K562 (cell line): ENCODE results near the gene BIRC7. TPM values are rescaled to one million over a fixed set of nuclear protein-coding genes. Genes with fewer than 3 reads are reported as not detected.
A peak's percentile ranks its signal among the peaks of the same experiment; 100 is the strongest.

Experiments used
- ATAC-seq: fragments of 200-7000 bp; cut with Tn5 transposase; 3 replicates; pipeline ENCODE4 v1.9.1; 2020; ENCODE audit warnings: moderate library complexity
- BruUV-seq: library from RNA; stranded (reverse); fragments of 400-500 nt; replicated peaks from 2 replicates; lab custom pipeline; 2021; lab: Mats Ljungman, UMichigan
- CTCF ChIA-PET: fragments of 300-600 bp; formaldehyde crosslinking; extraction: SDS; loops from one replicate; lab custom pipeline; 2021; ENCODE audit warnings: low intra/inter-chr PET ratio; lab: Yijun Ruan, JAX
- POLR2A ChIA-PET: fragments of 300-600, 350-650 bp; sonication (Branson Sonifier 250); formaldehyde crosslinking; extraction: SDS; loops from one replicate; lab custom pipeline; 2021; ENCODE audit warnings: antibody characterized with exemption, inconsistent platforms; lab: Yijun Ruan, JAX
- DNase-seq, 4 experiments: peaks; one replicate each; pipeline versions ENCODE4 v3.0.0 to v3.0.0-alpha.2; 2011 to 2018; ENCODE audit warnings: low spot score in 3 of 4, mixed read lengths in 3 of 4; ENCODE audit errors: extremely low read depth in 1 of 4
- FAIRE-seq: peaks from 2 replicates; lab custom pipeline; 2011; peaks lifted over from hg19 to GRCh38; lab: Jason Lieb, UNC
- H2AFZ ChIP-seq: 2 replicates; pipeline ENCODE4 v1.6.0; 2011; ENCODE audit warnings: low read depth, low read length, control low read depth, inconsistent platforms
- H3K27ac ChIP-seq: fragments of 200-600 bp; 3 replicates; pipeline ENCODE4 v1.8.0; 2011; ENCODE audit warnings: low read depth, mild to moderate bottlenecking, control low read depth, inconsistent platforms, low read length, moderate library complexity, mixed read lengths; ENCODE audit errors: extremely low read depth
- H3K27me3 ChIP-seq, 2 experiments: fragments of 300-600 bp in 1 of 2; 2 replicates in 1 of 2; 3 replicates in 1 of 2; pipeline versions ENCODE4 v1.6.0 to v1.8.0; 2011; ENCODE audit warnings: inconsistent platforms in 2 of 2, low read length in 2 of 2, mild to moderate bottlenecking in 1 of 2, mixed read lengths in 1 of 2, moderate library complexity in 1 of 2; ENCODE audit not compliant: control insufficient read depth in 2 of 2, insufficient read depth in 2 of 2
- H3K36me3 ChIP-seq: fragments of 300-600 bp; 3 replicates; pipeline ENCODE4 v1.8.0; 2011; ENCODE audit warnings: mild to moderate bottlenecking, low read length, inconsistent platforms; ENCODE audit not compliant: control insufficient read depth, insufficient read depth
- H3K4me1 ChIP-seq, 2 experiments: fragments of 200-600 bp in 1 of 2; replicated peaks in 1 of 2; 2 replicates in 1 of 2; 3 replicates in 1 of 2; pipeline versions ENCODE4 v1.5.1 to v1.8.0; 2011; ENCODE audit warnings: inconsistent platforms in 2 of 2, low read length in 2 of 2, mild to moderate bottlenecking in 1 of 2, mixed read lengths in 1 of 2, moderate library complexity in 1 of 2; ENCODE audit not compliant: control insufficient read depth in 2 of 2, insufficient read depth in 2 of 2
- H3K4me2 ChIP-seq: 2 replicates; pipeline ENCODE4 v1.6.1; 2011; ENCODE audit warnings: low read length, control low read depth, inconsistent platforms, mixed read lengths; ENCODE audit not compliant: insufficient read depth
- H3K4me3 ChIP-seq: fragments of 200-600 bp; sonication (generic), shearing (Covaris generic); 2 replicates; pipeline ENCODE4 v1.5.1; 2016; ENCODE audit warnings: control low read depth, inconsistent platforms
- H3K79me2 ChIP-seq: fragments of 200-600 bp; 3 replicates; pipeline ENCODE4 v1.8.0; 2011; ENCODE audit warnings: low read length, inconsistent platforms; ENCODE audit not compliant: control insufficient read depth, insufficient read depth
- H3K9ac ChIP-seq, 2 experiments: 2 replicates each; pipeline versions ENCODE4 v1.6.0 to v1.6.1; 2011; ENCODE audit warnings: low read depth in 2 of 2, low read length in 2 of 2, control low read depth in 1 of 2, inconsistent platforms in 1 of 2, mild to moderate bottlenecking in 1 of 2, mixed read lengths in 1 of 2; ENCODE audit not compliant: insufficient read depth in 1 of 2
- H3K9me1 ChIP-seq: one replicate; pipeline ENCODE4 v1.6.0; 2011; ENCODE audit warnings: inconsistent platforms, mild to moderate bottlenecking, low read length, moderate library complexity; ENCODE audit not compliant: control insufficient read depth, insufficient read depth
- H3K9me3 ChIP-seq: replicated peaks from 2 replicates; pipeline ENCODE4 v1.5.1; 2011; ENCODE audit warnings: low read depth, low read length, inconsistent platforms; ENCODE audit not compliant: control insufficient read depth, insufficient read depth
- H4K20me1 ChIP-seq: replicated peaks from 2 replicates; pipeline ENCODE4 v1.6.1; 2011; ENCODE audit warnings: low read length, inconsistent platforms, mixed read lengths; ENCODE audit not compliant: control insufficient read depth, insufficient read depth
- BCLAF1 ChIP-seq, 2 experiments: fragments of 450-650 bp in 1 of 2; IDR thresholded peaks; 2 replicates each; pipeline ENCODE4 v1.6.1; 2011 to 2017; ENCODE audit warnings: low read depth in 2 of 2, antibody characterized with exemption in 1 of 2, borderline replicate concordance in 1 of 2, low read length in 1 of 2, mild to moderate bottlenecking in 1 of 2, mixed read lengths in 1 of 2; ENCODE audit not compliant: control insufficient read depth in 1 of 2
- CBFA2T2 ChIP-seq: fragments of 450-650 bp; conservative IDR thresholded peaks from 2 replicates; pipeline ENCODE4 v1.6.1; 2017; ENCODE audit warnings: mild to moderate bottlenecking
- CTBP1 ChIP-seq: fragments of 450-650 bp; IDR thresholded peaks from 2 replicates; pipeline ENCODE4 v1.6.1; 2016; ENCODE audit warnings: borderline replicate concordance
- MTA1 ChIP-seq: fragments of 450-650 bp; IDR thresholded peaks from 2 replicates; pipeline ENCODE4 v1.6.1; 2017; ENCODE audit warnings: borderline replicate concordance
- MYNN ChIP-seq, 2 experiments: sonication (generic); formaldehyde crosslinking in 1 of 2; IDR thresholded peaks; 2 replicates each; pipeline versions ENCODE4 v1.5.0 to v1.6.1; 2016 to 2020; ENCODE audit warnings: antibody characterized with exemption in 1 of 2, missing genetic modification reagents in 1 of 2
- NFIX ChIP-seq: fragments of 250-450 bp; sonication (Bioruptor Pico); IDR thresholded peaks from 2 replicates; pipeline ENCODE4 v1.4.0; 2020; ENCODE audit warnings: low read depth, mild to moderate bottlenecking, moderate library complexity
- PCBP2 ChIP-seq: fragments of 200-400 bp; formaldehyde crosslinking; IDR thresholded peaks from 2 replicates; pipeline ENCODE4 v1.6.1; 2018; ENCODE audit warnings: low read length, low read depth, mild to moderate bottlenecking, moderate library complexity; ENCODE audit not compliant: poor library complexity, severe bottlenecking
- PHTF2 ChIP-seq: fragments of 250-450 bp; sonication (Bioruptor Pico); IDR thresholded peaks from 2 replicates; pipeline ENCODE4 v1.5.0; 2021; ENCODE audit warnings: mild to moderate bottlenecking
- RFX7 ChIP-seq: fragments of 250-450 bp; sonication (Bioruptor Pico); IDR thresholded peaks from 2 replicates; pipeline ENCODE4 v1.5.1; 2021; ENCODE audit warnings: mild to moderate bottlenecking
- SMARCA4 ChIP-seq: fragments of 450-650 bp; IDR thresholded peaks from 2 replicates; pipeline ENCODE4 v1.6.1; 2016
- SOX6 ChIP-seq: fragments of 450-650 bp; IDR thresholded peaks from 2 replicates; pipeline ENCODE4 v1.6.1; 2014; ENCODE audit warnings: mild to moderate bottlenecking
- TEAD2 ChIP-seq: fragments of 450-650 bp; IDR thresholded peaks from 2 replicates; pipeline ENCODE4 v1.6.1; 2016; ENCODE audit warnings: missing genetic modification characterization, control low read depth, missing compliant biosample characterization
- TGIF2 ChIP-seq: sonication (generic); formaldehyde crosslinking; IDR thresholded peaks from 2 replicates; pipeline ENCODE4 v1.8.1; 2022; ENCODE audit warnings: mild to moderate bottlenecking, missing genetic modification reagents, moderate library complexity
- ZBTB1 ChIP-seq: sonication (generic); formaldehyde crosslinking; IDR thresholded peaks from 2 replicates; pipeline ENCODE4 v1.8.1; 2023; ENCODE audit warnings: missing genetic modification reagents, low read depth, mild to moderate bottlenecking, borderline replicate concordance
- ZNF764 ChIP-seq: fragments of 250-450 bp; sonication (Bioruptor Pico); IDR thresholded peaks from 2 replicates; pipeline ENCODE4 v1.4.0; 2020; ENCODE audit warnings: low read depth, mild to moderate bottlenecking, moderate library complexity
- ZSCAN29 ChIP-seq: fragments of 450-650 bp; IDR thresholded peaks from 2 replicates; pipeline ENCODE4 v1.6.1; 2017
- WGBS: fragments of 100-300 bp; shearing (Covaris generic); methylation state at CpG from one replicate; pipeline ENCODE4 v1.1.6; 2016; ENCODE audit warnings: low coverage, mixed read lengths; ENCODE audit not compliant: insufficient coverage; ENCODE audit errors: missing lambda C conversion rate; 5-methylcytosine and 5-hydroxymethylcytosine counted together
- in situ Hi-C: fragments of 300-500 bp; cut with MboI; formaldehyde crosslinking; loops from 4 replicates; pipeline ENCODE4 v1.15.0; 2018; ENCODE audit warnings: inconsistent platforms, mixed read lengths
- intact Hi-C: fragments of 100-400 bp; cut with micrococcal nuclease; formaldehyde crosslinking; loops from 2 replicates; pipeline ENCODE4 v1.14.2; 2022
- polyA plus RNA-seq, 8 experiments: library from polyadenylated mRNA; depleted of rRNA in 4 of 8; stranded (reverse) in 5 of 8; unstranded in 3 of 8; fragments of >200 nt; fragmentation: Nextera tagmentation in 2 of 8; fragmentation: Illumina TruSeq in 1 of 8; extraction: Ambion mirVana in 2 of 8; extraction: Trizol in 1 of 8; gene quantifications; 2 replicates each; pipeline versions ENCODE4 v1.2.1 to v1.2.3, GENCODE V29; 2011 to 2014; ENCODE audit warnings: inconsistent platforms in 1 of 8, missing spikeins in 1 of 8
- total RNA-seq, 7 experiments: library from RNA; depleted of rRNA in 6 of 7; stranded (reverse); fragments of >200 nt in 6 of 7; fragmentation: Illumina TruSeq in 2 of 7; extraction: Trizol in 2 of 7; gene quantifications; 2 replicates each; pipeline versions ENCODE4 v1.2.1 to v1.2.3, GENCODE V29; 2011 to 2021; ENCODE audit warnings: low replicate concordance in 1 of 7
- TF ChIP-seq, protein P1 (sequence below), 2 experiments: fragments of 200-800 bp in 1 of 2; sonication (Bioruptor generic) in 1 of 2; sonication (generic) in 1 of 2; formaldehyde crosslinking in 1 of 2; IDR thresholded peaks in 1 of 2; conservative IDR thresholded peaks in 1 of 2; 2 replicates each; pipeline versions ENCODE4 v1.5.0 to v1.6.1; 2016 to 2020; ENCODE audit warnings: missing compliant biosample characterization in 1 of 2, missing genetic modification characterization in 1 of 2, missing genetic modification reagents in 1 of 2

BIRC7 gene
- total and polyA plus RNA-seq, 9 of the 15 experiments (the other 6 are each of a cell fraction or from before 2014, with no cell fraction given), result 0.14 to 0.19 (median 0.16) TPM; not detected in 5

- Histone ChIP-seq H2AFZ (no peak overlapping the region), H3K9ac (peak overlapping the region; percentile 18 to 88; a peak in 3 of 4 replicates), H3K9me3 (no peaks in the 10 kb centered on the region), H3K27me3 (peaks cover 0 to 4% of the 10 kb centered on the region in 2 experiments; a peak in 1 of 5 replicates), H3K4me1 (peaks cover 17 to 34% of the 10 kb centered on the region in 2 experiments; a peak in 4 of 5 replicates), H3K4me2 (peak overlapping the region; percentile 93), H3K4me3 (peak overlapping the region; percentile 90), H3K9me1 (no peaks in the 10 kb centered on the region), H4K20me1 (peaks cover 11% of the 10 kb centered on the region), H3K79me2 (peaks cover 61% of the 10 kb centered on the region), H3K36me3 (peaks cover 55% of the 10 kb centered on the region), H3K27ac (peak overlapping the region; percentile 82; the same call in 1 of the 3 replicates)
- DNase-seq (no peak), ATAC-seq (no peak), FAIRE-seq (no peak)
- intact Hi-C loops, result no loop called here
- CTCF ChIA-PET, result no interaction called here
- POLR2A ChIA-PET, result interaction anchor here (0.6 to 2.3 kb wide), 7 partner anchors 9 to 28 kb away, joined by 3 to 11 read pairs (median 5); no protein-coding TSS in a partner anchor
- in situ Hi-C loops, result no loop called here
- WGBS, result 11% methylated on average over 6 of the region's 6 CpGs
- BruUV-seq, result no TSS peak
- TF ChIP-seq MTA1, result no peak
- no peak for TF ChIP-seq NFIX (CRISPR knock-in tag)
- TF ChIP-seq ZBTB1 (CRISPR knock-in tag), result no peak
- TF ChIP-seq CTBP1, result peak; percentile 44; the same call in 1 of the 2 replicates
- no peak for TF ChIP-seq PCBP2
- no peak for TF ChIP-seq BCLAF1 (IDR thresholded peaks at IDR 0.05; ENCODE audit: borderline replicate concordance in 1 of 2, control insufficient read depth in 1 of 2, low read depth in 2 of 2, low read length in 1 of 2)
- TF ChIP-seq MYNN (IDR thresholded peaks at IDR 0.05), result no peak
- TF ChIP-seq MYNN (CRISPR knock-in tag; IDR thresholded peaks at IDR 0.05), result no peak
- no peak for TF ChIP-seq ZSCAN29
- TF ChIP-seq, protein P1, sequence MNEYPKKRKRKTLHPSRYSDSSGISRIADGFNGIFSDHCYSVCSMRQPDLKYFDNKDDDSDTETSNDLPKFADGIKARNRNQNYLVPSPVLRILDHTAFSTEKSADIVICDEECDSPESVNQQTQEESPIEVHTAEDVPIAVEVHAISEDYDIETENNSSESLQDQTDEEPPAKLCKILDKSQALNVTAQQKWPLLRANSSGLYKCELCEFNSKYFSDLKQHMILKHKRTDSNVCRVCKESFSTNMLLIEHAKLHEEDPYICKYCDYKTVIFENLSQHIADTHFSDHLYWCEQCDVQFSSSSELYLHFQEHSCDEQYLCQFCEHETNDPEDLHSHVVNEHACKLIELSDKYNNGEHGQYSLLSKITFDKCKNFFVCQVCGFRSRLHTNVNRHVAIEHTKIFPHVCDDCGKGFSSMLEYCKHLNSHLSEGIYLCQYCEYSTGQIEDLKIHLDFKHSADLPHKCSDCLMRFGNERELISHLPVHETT (CRISPR knock-in tag; conservative IDR thresholded peaks at IDR 0.05 in 1 of 2, IDR thresholded peaks at IDR 0.05 in 1 of 2), result no peak
- TF ChIP-seq SOX6, result peak; percentile 89
- no peak for TF ChIP-seq PHTF2 (CRISPR knock-in tag)
- TF ChIP-seq TGIF2 (CRISPR knock-in tag), result no peak
- no peak for TF ChIP-seq ZNF764 (CRISPR knock-in tag)
- no peak; the same call in 1 of the 2 replicates for TF ChIP-seq SMARCA4
- TF ChIP-seq RFX7 (CRISPR knock-in tag), result no peak
- no peak for TF ChIP-seq TEAD2 (tag)
- 0 out of 2 replicates have a peak, but pooled peaks have one; percentile 16 for TF ChIP-seq CBFA2T2
Observed at GRCh38 chr20:63214514-63214913, 21.2 kb upstream of the BIRC7 start.
